ENCODE data around the gene JMY.

JMY gene

GRCh38 chr5:79285285-79285684 is 49.4 kb downstream of the JMY start:
- TF ChIP-seq CTCF (IDR thresholded peaks at IDR 0.05) = no peak

DNA sequence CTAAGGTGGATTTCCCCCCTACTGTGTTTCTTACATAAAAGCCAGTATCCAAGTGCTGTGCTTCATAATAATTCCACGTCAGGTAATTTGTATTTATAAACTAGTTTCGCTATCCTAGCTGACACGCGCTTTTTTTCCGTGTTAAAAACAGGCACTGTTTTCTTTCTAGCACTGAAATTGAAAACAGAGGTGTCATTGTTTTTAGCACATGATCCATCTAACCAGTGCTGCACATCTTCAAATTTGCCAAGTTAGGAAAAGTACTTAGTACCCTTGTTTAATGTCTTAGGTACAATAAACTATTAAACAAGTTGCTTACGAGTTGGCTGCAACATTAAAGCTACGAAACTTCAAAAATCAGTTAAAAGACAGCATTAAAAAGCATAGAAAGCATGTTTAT is 49.9 kb downstream of the JMY start:
- no peak for TF ChIP-seq CTCF (IDR thresholded peaks at IDR 0.05)

GRCh38 chr5:79287380-79287779 is 51.4 kb downstream of the JMY start:
- no peak for TF ChIP-seq CTCF (IDR thresholded peaks at IDR 0.05)

DNA sequence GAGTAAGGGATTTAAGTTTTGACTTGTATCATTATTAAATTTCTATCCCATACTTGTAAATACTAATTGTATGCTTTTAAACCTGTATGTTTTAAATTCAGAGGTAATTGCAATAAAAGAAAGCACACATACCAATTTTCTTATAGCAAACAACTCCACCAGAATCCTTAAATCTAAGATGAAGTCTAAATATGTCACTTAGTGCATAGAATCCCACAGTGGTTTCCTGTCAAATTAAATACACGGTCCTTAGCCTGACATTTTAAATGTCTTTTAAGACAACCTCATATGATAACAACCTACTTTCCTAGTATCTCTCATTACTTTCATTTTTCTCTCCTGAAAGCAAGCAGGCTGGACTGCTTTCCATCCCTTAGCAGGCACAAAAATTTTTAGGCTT is 52.0 kb downstream of the JMY start:
- no peak for TF ChIP-seq CTCF (IDR thresholded peaks at IDR 0.05)

DNA sequence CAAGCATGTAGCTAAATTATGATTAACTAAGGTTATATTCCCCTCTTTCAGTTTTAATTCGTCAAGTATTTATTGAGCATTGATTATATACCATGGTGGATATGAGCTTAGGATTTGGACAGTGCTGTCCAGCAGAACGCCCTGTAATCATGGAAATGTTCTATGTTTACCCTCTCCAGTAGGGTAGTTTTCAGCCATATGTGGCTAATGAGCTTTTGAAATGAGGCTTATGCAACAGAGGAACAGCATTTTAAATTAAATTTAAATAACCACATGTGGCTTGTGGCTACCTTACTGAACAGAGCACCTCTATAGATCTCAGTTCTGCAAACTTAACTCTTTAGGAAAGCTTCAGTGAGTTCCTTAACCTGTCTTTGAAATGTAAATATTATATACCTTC is 59.1 kb downstream of the JMY start:
- TF ChIP-seq CTCF (IDR thresholded peaks at IDR 0.05) = no peak

DNA sequence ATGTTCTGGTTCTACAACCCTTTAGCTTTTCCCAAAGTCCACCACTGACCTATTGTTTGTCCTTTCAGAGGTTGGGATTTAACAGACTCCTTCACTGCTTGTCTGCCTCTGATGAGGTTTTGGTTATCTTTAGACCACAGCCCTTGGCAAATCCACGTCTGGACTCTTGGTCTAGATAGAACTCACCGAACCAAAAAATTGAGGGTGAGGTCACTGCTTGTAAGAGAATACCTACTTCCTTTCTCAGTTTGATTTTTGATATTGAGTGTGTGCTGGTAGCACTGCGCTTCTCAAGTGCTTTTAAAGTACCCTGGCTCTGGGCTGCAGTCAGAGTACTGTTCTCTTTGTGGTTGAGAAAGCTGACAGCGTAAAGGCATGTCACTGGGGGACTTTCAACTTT is 61.7 kb downstream of the JMY start:
- no peak for TF ChIP-seq CTCF (IDR thresholded peaks at IDR 0.05)

- TF ChIP-seq CTCF (IDR thresholded peaks at IDR 0.05) = no peak
Observed at GRCh38 chr5:79301046-79301712, 65.2 kb downstream of the JMY start.

DNA sequence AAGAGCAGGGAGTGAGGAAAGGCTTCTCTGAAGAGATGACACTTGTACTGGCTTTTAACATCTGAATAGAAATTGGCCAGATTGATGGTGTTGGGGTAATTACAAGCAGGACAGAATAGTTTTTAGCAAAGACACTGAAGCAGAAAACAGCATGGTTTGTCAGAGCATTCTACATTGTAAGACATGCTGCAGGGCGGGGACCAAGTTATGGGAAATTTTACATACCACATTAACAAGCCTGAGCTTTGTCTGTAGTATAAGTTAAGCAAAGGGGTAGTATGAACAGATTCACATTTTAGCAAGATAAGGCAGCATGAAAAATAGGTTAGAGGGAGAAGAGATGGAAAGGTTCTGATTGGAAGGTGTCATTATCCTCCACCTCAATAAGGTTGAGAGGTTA is 66.5 kb downstream of the JMY start:
- TF ChIP-seq CTCF (IDR thresholded peaks at IDR 0.05) = no peak
